SU-DHL-6 (cell line): ENCODE data around the gene SYT9.

Source experiments
- EZH2phosphoT487 ChIP-seq: fragments of 200-600 bp; sonication (generic), shearing (Covaris generic); conservative IDR thresholded peaks from 2 replicates; pipeline ENCODE4 v1.6.1; 2018; ENCODE audit warnings: mild to moderate bottlenecking, antibody characterized with exemption, low read length, moderate library complexity, mixed read lengths
- TF ChIP-seq, protein P1 (sequence below): fragments of 200-600 bp; sonication (generic); IDR thresholded peaks from one replicate; pipeline ENCODE4 v1.5.1; 2017; ENCODE audit warnings: antibody characterized with exemption, mild to moderate bottlenecking, low read length, moderate library complexity; ENCODE audit not compliant: insufficient read depth, poor library complexity, severe bottlenecking

DNA sequence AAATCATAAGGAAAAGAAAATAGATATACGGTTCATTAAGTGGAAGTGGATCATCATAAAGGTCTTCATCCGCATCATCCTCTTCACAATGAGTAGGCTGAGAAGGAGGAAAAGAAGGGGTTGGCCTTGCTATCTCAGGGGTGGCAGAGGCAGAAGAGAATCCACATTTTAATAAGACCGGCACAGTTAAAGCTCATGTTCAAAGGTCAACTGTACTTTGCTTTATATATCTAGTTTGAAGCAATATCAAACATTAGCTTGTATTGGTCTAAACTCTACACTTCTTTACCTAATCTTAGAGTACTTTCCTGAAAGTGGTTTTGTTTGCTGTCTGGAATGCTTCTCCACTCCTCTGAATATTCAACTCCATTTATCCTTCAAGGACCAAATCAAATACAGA lies 256.4 kb downstream of the SYT9 start:
- TF ChIP-seq, protein P1, sequence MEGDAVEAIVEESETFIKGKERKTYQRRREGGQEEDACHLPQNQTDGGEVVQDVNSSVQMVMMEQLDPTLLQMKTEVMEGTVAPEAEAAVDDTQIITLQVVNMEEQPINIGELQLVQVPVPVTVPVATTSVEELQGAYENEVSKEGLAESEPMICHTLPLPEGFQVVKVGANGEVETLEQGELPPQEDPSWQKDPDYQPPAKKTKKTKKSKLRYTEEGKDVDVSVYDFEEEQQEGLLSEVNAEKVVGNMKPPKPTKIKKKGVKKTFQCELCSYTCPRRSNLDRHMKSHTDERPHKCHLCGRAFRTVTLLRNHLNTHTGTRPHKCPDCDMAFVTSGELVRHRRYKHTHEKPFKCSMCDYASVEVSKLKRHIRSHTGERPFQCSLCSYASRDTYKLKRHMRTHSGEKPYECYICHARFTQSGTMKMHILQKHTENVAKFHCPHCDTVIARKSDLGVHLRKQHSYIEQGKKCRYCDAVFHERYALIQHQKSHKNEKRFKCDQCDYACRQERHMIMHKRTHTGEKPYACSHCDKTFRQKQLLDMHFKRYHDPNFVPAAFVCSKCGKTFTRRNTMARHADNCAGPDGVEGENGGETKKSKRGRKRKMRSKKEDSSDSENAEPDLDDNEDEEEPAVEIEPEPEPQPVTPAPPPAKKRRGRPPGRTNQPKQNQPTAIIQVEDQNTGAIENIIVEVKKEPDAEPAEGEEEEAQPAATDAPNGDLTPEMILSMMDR, result no peak
- no peak for TF ChIP-seq EZH2phosphoT487
